SJSA1 (cell line): ENCODE results near the gene EML5. TPM values are rescaled to one million over a fixed set of nuclear protein-coding genes. Genes with fewer than 3 reads are reported as not detected.

Source experiments
- DNase-seq, 2 experiments: peaks; one replicate each; pipeline ENCODE4 v3.0.0-alpha.2; 2015 to 2020; ENCODE audit warnings: low spot score in 2 of 2, low read depth in 1 of 2
- H3K27ac ChIP-seq: fragments of 250-450 bp; sonication (Bioruptor Pico); 2 replicates; pipeline ENCODE4 v1.5.1; 2020; ENCODE audit warnings: mild to moderate bottlenecking, moderate library complexity
- H3K27me3 ChIP-seq: fragments of 250-450 bp; sonication (Bioruptor Pico); replicated peaks from 2 replicates; pipeline ENCODE4 v1.5.1; 2020; ENCODE audit warnings: mild to moderate bottlenecking, moderate library complexity
- H3K36me3 ChIP-seq: fragments of 250-450 bp; sonication (Bioruptor Pico); 2 replicates; pipeline ENCODE4 v1.5.1; 2020; ENCODE audit warnings: mild to moderate bottlenecking
- H3K4me1 ChIP-seq: fragments of 250-450 bp; sonication (Bioruptor Pico); replicated peaks from 2 replicates; pipeline ENCODE4 v1.6.1; 2021; ENCODE audit warnings: mild to moderate bottlenecking
- H3K4me3 ChIP-seq: fragments of 250-450 bp; sonication (Bioruptor Pico); 2 replicates; pipeline ENCODE4 v1.5.1; 2020; ENCODE audit warnings: mild to moderate bottlenecking
- H3K9me3 ChIP-seq: fragments of 250-450 bp; sonication (Bioruptor Pico); replicated peaks from 2 replicates; pipeline ENCODE4 v1.5.1; 2020; ENCODE audit warnings: mild to moderate bottlenecking
- total RNA-seq: library from RNA; depleted of rRNA; stranded (reverse); fragments of >200 nt; shearing (Covaris generic); gene quantifications from 2 replicates; pipeline ENCODE4 v1.2.3, GENCODE V29; 2014

EML5 gene
- total RNA-seq, 1 experiment from 2014 or later: not detected

- Histone ChIP-seq H3K27ac (no peak overlapping the region), H3K36me3 (no peaks in the 10 kb centered on the region), H3K4me3 (no peak overlapping the region), H3K27me3 (no peaks in the 10 kb centered on the region), H3K4me1 (no peaks in the 10 kb centered on the region), H3K9me3 (no peaks in the 10 kb centered on the region)
- no peak for DNase-seq
Observed at GRCh38 chr14:88669346-88669745, 123.4 kb downstream of the EML5 start.

GRCh38 chr14:88668448-88669116 lies 124.2 kb downstream of the EML5 start:
- H3K4me3 ChIP-seq: no peak overlapping the region
- H3K9me3 ChIP-seq: no peaks in the 10 kb centered on the region
- no peak overlapping the region for H3K27ac ChIP-seq
- H3K27me3 ChIP-seq: no peaks in the 10 kb centered on the region
- H3K36me3 ChIP-seq: no peaks in the 10 kb centered on the region
- H3K4me1 ChIP-seq: no peaks in the 10 kb centered on the region
- DNase-seq: no peak

- Histone ChIP-seq H3K4me1 (no peaks in the 10 kb centered on the region), H3K27ac (no peak overlapping the region)
- DNase-seq: peak; percentile 45 to 50
Observed at GRCh38 chr14:88667555-88668273, 125.0 kb downstream of the EML5 start.

GRCh38 chr14:88660056-88660455 lies 132.7 kb downstream of the EML5 start:
- Histone ChIP-seq H3K36me3 (no peaks in the 10 kb centered on the region), H3K9me3 (no peaks in the 10 kb centered on the region), H3K4me1 (no peaks in the 10 kb centered on the region), H3K27ac (no peak overlapping the region), H3K27me3 (0 out of 2 replicates have a peak, but pooled peaks cover 2% of the 10 kb centered on the region), H3K4me3 (no peak overlapping the region)
- DNase-seq: no peak

More at GRCh38 chr14:88667555-88668273, 125.0 kb downstream of the EML5 start:
- Histone ChIP-seq H3K9me3 (no peaks in the 10 kb centered on the region), H3K27me3 (no peaks in the 10 kb centered on the region), H3K4me3 (no peak overlapping the region), H3K36me3 (no peaks in the 10 kb centered on the region)

GRCh38 chr14:88639221-88639620 lies 153.5 kb downstream of the EML5 start:
- no peaks in the 10 kb centered on the region for H3K4me1 ChIP-seq
- H3K27ac ChIP-seq: no peak overlapping the region
- H3K9me3 ChIP-seq: no peaks in the 10 kb centered on the region
- no peaks in the 10 kb centered on the region for H3K27me3 ChIP-seq
- no peak overlapping the region for H3K4me3 ChIP-seq
- DNase-seq: no peak
- no peaks in the 10 kb centered on the region for H3K36me3 ChIP-seq

GRCh38 chr14:88632512-88632911 lies 160.2 kb downstream of the EML5 start:
- Histone ChIP-seq H3K27me3 (no peaks in the 10 kb centered on the region), H3K4me1 (peaks cover 12% of the 10 kb centered on the region), H3K36me3 (no peaks in the 10 kb centered on the region), H3K4me3 (no peak overlapping the region), H3K9me3 (no peaks in the 10 kb centered on the region), H3K27ac (no peak overlapping the region)
- no peak for DNase-seq

GRCh38 chr14:88631091-88631490 lies 161.7 kb downstream of the EML5 start:
- Histone ChIP-seq H3K9me3 (no peaks in the 10 kb centered on the region), H3K4me1 (peaks cover 12% of the 10 kb centered on the region), H3K4me3 (no peak overlapping the region), H3K27me3 (no peaks in the 10 kb centered on the region), H3K36me3 (no peaks in the 10 kb centered on the region), H3K27ac (0 out of 2 replicates have a peak overlapping the region, but pooled peaks have one; percentile 28)
- no peak for DNase-seq

- Histone ChIP-seq H3K9me3 (no peaks in the 10 kb centered on the region), H3K27me3 (no peaks in the 10 kb centered on the region), H3K27ac (peak overlapping the region; percentile 28; the same call in 1 of the 2 replicates), H3K4me1 (peaks cover 12% of the 10 kb centered on the region), H3K36me3 (no peaks in the 10 kb centered on the region), H3K4me3 (no peak overlapping the region)
- DNase-seq: peak; percentile 34 to 46
Observed at GRCh38 chr14:88630565-88630964, 162.2 kb downstream of the EML5 start.

GRCh38 chr14:88628462-88628861 lies 164.3 kb downstream of the EML5 start:
- Histone ChIP-seq H3K9me3 (no peaks in the 10 kb centered on the region), H3K27me3 (no peaks in the 10 kb centered on the region), H3K27ac (no peak overlapping the region), H3K4me1 (peaks cover 12% of the 10 kb centered on the region), H3K4me3 (no peak overlapping the region), H3K36me3 (no peaks in the 10 kb centered on the region)
- no peak for DNase-seq

GRCh38 chr14:88628033-88628432 lies 164.7 kb downstream of the EML5 start:
- no peak overlapping the region for H3K4me3 ChIP-seq
- no peak overlapping the region for H3K27ac ChIP-seq
- no peaks in the 10 kb centered on the region for H3K36me3 ChIP-seq
- H3K4me1 ChIP-seq: peaks cover 12% of the 10 kb centered on the region
- no peaks in the 10 kb centered on the region for H3K9me3 ChIP-seq
- no peak for DNase-seq
- no peaks in the 10 kb centered on the region for H3K27me3 ChIP-seq

- Histone ChIP-seq H3K27me3 (no peaks in the 10 kb centered on the region), H3K36me3 (no peaks in the 10 kb centered on the region), H3K9me3 (no peaks in the 10 kb centered on the region), H3K4me1 (peaks cover 6% of the 10 kb centered on the region), H3K4me3 (no peak overlapping the region), H3K27ac (no peak overlapping the region)
- no peak for DNase-seq
Observed at GRCh38 chr14:88625671-88626070, 167.1 kb downstream of the EML5 start.

- no peak overlapping the region for H3K4me3 ChIP-seq
- H3K4me1 ChIP-seq: no peaks in the 10 kb centered on the region
- DNase-seq: no peak
- no peaks in the 10 kb centered on the region for H3K36me3 ChIP-seq
- H3K27ac ChIP-seq: no peak overlapping the region
- no peaks in the 10 kb centered on the region for H3K27me3 ChIP-seq
- H3K9me3 ChIP-seq: no peaks in the 10 kb centered on the region
Observed at GRCh38 chr14:88621100-88621499, 171.7 kb downstream of the EML5 start.

GRCh38 chr14:88618476-88618875 lies 174.3 kb downstream of the EML5 start:
- Histone ChIP-seq H3K9me3 (no peaks in the 10 kb centered on the region), H3K4me3 (no peak overlapping the region), H3K4me1 (peaks cover 15% of the 10 kb centered on the region)

GRCh38 chr14:88617479-88617878 lies 175.3 kb downstream of the EML5 start:
- Histone ChIP-seq H3K4me3 (no peak overlapping the region), H3K4me1 (peaks cover 25% of the 10 kb centered on the region), H3K27me3 (no peaks in the 10 kb centered on the region), H3K27ac (no peak overlapping the region), H3K36me3 (peaks cover 6% of the 10 kb centered on the region; the same call in 1 of the 2 replicates), H3K9me3 (no peaks in the 10 kb centered on the region)
- no peak for DNase-seq

More at GRCh38 chr14:88618476-88618875, 174.3 kb downstream of the EML5 start:
- H3K27ac ChIP-seq: no peak overlapping the region
- DNase-seq: no peak
- H3K27me3 ChIP-seq: no peaks in the 10 kb centered on the region
- H3K36me3 ChIP-seq: 0 out of 2 replicates have a peak, but pooled peaks cover 2% of the 10 kb centered on the region
